Measurements from ENCODE around the gene MAP4K1.
"Not testable (repeated sequence)": the region's sequence is repeated elsewhere in the genome, so short reads cannot be mapped to it uniquely, and the experiment has no call there.

The MAP4K1 gene

GRCh38 chr19:38564981-38565690, 52.6 kb downstream of the MAP4K1 start:
- peak; percentile 67 for DNase-seq

GRCh38 chr19:38563475-38563874, 54.3 kb downstream of the MAP4K1 start:
- no peak for DNase-seq

GRCh38 chr19:38562096-38562495, 55.7 kb downstream of the MAP4K1 start:
- DNase-seq: no peak

GRCh38 chr19:38561658-38562057, 56.1 kb downstream of the MAP4K1 start:
- DNase-seq: no peak

- no peak for DNase-seq
Observed at GRCh38 chr19:38561053-38561606, 56.6 kb downstream of the MAP4K1 start.

DNA sequence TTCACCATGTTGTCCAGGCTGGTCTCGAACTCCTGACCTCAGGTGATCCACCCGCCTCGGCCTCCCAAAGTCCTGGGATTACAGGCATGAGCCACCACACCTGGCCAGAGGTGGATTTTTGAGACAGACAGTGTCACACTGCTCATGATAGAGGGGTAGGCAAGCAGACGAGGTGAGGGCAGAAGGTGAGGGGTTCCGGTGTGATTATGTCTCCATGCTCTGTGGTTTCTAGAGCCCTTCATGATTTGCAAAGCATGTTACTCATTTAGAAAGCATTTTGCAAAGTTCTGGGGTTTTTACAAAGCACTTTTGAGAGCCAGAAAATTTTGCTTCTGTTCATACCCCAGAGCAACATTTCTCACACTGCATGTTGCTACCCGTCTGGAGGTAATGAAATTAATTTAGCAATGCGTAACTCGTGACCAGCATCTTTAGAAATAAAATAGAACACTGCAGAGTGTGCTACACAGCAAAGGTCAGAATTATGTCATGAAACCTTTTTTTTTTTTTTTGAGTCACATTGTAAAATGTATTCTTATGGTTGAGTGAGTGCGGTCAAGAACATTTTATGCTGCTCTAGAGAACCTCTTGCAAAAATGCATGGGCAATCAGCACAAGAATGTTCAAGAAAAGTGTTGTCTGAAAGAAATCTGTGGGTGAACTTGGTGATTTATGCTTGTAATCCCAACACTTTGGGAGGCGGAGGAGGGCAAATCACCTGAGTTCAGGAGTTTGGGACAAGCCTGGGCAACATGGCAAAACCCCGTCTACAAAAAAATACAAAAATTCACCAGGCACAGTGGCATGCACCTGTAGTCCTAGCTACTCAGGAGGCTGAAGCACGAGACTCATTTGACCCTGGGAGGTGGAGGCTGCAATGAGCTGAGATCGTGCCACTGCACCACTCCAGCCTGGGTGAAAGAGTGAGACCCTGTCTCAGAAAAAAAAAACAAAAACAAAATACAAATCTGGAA, 58.0 kb downstream of the MAP4K1 start:
- no peak for DNase-seq

DNA sequence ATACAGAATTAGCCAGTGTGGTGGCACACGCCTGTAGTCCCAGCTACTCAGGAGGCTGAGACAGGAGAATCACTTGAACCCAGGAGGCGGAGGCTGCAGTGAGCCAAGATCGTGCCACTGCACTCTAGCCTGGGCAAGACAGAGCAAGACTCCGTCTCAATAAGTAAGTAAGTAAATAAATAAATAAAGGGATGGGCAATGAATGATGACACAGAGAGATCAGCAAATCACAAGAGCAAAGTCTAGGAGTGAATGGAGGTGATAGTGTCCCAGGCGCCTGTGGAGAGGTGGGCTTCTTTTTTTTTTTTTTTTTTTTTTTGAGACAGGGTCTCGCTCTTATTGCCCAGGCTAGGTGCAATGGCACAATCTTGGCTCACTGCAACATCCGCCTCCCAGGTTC, 58.8 kb downstream of the MAP4K1 start:
- not testable (repeated sequence) for DNase-seq

- DNase-seq: no peak
Observed at GRCh38 chr19:38557205-38557799, 60.5 kb downstream of the MAP4K1 start.

- DNase-seq: no peak
Observed at GRCh38 chr19:38556521-38557174, 61.1 kb downstream of the MAP4K1 start.

DNA sequence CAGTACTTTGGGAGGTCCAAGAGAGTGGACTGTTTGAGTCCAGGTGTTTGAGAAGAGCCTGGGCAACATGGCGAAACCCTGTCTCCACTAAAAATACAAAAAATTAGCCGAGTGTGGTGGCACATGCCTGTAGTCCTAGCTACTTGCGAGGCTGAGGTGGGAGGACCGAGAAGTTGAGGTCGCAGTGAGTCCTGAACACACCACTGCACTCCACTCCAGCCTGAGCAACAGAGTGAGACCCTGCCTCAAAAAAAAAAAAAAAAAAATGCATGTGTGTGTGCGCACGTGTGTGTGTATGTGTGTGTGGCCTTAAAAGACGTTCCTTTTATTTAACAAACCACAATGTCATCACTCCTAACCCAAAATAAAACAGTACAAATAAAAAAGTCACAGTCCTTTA, 62.6 kb downstream of the MAP4K1 start:
- DNase-seq: no peak

DNA sequence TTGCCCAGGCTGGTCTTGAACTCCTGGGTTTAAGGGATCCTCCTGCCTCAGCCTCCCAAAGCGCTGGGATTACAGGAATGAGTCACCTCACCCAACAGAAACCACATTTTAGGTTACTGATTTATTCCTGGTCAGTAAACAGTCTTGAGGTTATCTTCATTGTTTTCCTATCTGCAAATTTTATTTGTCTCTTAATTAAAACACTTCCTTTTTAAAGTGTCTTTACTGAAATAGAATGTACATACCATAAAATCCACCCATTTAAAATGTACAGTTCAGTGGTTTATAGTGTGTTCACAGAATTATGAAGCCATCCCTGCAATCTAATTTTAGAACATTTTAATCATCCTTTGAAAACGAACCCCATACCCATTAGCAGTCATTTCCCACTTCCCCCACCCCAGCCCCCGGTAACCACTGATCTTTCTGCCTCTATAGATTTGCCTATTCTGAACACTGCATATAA, 63.0 kb downstream of the MAP4K1 start:
- no peak for DNase-seq

GRCh38 chr19:38553239-38553638, 64.5 kb downstream of the MAP4K1 start:
- DNase-seq: not testable (repeated sequence)

GRCh38 chr19:38551450-38551813, 66.3 kb downstream of the MAP4K1 start:
- DNase-seq: peak; percentile 73

DNA sequence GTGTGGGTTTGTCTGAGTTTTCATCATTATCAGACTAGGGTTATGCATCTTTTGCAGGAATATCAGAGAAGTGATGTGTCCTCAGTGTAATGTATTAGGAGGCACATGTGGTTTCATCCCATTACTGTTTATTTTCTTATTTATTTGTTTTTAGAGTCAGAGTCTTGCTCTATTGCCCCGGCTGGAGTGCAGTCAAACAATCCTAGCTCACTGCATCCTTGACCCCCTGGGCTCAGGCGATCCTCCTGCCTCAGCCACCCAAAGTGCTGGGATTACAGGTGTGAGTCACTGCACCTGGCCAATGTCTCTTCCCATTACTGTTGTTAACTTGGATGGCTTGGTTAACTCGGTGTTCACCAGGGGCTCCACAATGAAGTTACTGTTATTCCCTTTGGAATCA, 67.4 kb downstream of the MAP4K1 start:
- no peak for DNase-seq

DNA sequence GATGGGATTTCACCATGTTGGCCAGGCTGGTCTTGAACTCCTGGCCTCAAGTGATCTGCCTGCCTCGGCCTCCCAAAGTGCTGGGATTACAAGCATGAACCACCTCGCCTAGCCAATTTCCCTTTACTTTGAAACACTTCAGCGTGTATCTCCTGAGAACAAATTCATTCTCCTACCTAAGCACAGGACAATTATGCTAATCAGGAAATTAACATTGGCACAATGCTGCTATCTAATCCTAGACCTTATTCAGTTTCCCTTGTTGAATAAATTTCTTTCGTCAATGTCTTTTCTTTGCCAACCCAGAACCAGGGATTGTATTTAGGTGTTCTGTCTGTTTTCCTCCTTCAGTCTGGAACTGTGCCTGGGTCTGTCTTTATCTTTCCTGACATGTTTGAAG, 67.8 kb downstream of the MAP4K1 start:
- no peak for DNase-seq

DNA sequence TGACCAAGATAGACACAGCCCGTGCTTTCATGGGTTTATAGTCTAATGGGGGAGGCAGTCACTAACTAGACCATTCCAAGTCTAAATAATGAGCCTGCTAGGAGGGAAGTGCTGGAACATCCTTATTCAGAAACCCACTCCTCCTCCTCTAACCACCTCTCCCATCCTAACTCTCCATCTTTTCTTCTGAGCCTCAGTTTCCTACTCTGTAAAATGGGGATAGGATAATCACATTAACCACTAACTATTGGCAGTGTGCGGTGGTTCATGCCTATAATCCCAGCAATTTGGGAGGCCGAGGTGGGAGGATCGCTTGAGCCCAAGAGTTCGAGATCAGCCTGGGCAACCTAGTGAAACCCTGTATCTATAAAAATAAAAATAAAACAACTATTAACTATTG, 68.7 kb downstream of the MAP4K1 start:
- DNase-seq: no peak

DNA sequence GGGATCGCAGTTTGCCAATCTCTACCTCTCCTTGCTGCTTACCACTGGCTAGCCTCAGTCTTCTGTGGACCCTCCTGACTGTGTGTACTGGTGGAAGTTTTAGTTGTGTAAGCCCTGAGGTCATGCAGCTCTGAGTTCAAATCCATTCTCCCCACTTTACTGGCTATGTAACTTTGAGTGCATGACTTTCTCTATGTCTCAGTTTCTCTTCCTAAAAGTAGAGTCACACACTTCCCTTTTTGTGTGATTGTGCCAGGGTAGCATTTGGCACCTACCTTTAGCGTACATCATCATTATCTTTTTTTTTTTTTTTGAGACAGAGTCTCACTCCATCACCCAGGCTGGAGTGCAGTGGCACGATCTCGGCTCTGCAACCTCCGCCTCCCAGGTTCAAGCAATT, 70.3 kb downstream of the MAP4K1 start:
- DNase-seq: no peak

GRCh38 chr19:38545596-38545995, 72.2 kb downstream of the MAP4K1 start:
- DNase-seq: no peak

DNA sequence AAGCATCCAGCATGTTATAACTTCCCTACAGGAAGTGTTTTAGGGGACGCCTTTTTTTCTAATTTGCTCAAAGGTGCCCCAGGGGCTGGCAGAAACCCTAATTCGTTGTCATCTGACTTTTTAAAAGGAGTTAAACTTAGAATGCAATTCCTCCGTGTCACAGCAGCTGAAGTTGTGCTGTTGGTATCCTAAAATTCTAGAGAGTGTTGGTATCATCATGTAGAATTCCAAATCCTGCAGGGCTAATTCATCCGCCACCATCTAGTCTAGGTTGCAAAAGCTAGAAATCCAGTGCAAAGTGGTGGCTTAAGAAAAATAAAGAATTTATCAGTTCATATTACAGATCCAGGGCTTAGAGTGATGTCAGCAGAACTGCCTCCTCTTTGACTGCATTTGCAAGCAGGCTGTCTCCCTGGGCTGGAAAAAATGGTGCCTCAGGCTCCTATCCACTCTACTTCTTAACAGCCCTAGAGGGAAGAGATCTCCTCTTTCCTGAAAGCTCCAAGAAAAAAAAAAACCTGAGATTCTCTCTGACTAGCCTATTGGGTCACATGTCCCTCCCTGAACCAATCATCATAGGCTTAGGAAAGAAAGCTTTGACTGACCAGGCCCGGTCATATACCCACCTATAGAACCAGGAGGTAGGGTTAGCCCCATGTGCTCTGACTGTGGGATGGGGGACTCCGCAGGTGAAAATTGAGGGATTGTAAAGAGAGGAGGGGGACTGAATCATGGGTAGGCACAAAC, 73.0 kb downstream of the MAP4K1 start:
- DNase-seq: no peak

- no peak for DNase-seq
Observed at GRCh38 chr19:38543807-38544568, 73.8 kb downstream of the MAP4K1 start.

GRCh38 chr19:38543286-38543806, 74.4 kb downstream of the MAP4K1 start:
- DNase-seq: no peak
